G401.6 (cell line): ENCODE measurements around the gene NSUN7.
"Not testable (repeated sequence)": the region's sequence is repeated elsewhere in the genome, so short reads cannot be mapped to it uniquely, and the experiment has no call there.

Experiments used
- FAIRE-seq: peaks from 2 replicates; lab custom pipeline; 2012; peaks lifted over from hg19 to GRCh38; lab: Jason Lieb, UNC

The NSUN7 gene

GRCh38 chr4:40737879-40738278 is 11.9 kb upstream of the NSUN7 start:
- FAIRE-seq: no peak

GRCh38 chr4:40739347-40739746 is 10.4 kb upstream of the NSUN7 start:
- no peak for FAIRE-seq

GRCh38 chr4:40744218-40744617 is 5.5 kb upstream of the NSUN7 start:
- no peak for FAIRE-seq

- FAIRE-seq: no peak
These were observed 4.3 kb upstream of the NSUN7 start for GRCh38 chr4:40745285-40745984.

GRCh38 chr4:40747207-40747835 is 2.4 kb upstream of the NSUN7 start:
- no peak for FAIRE-seq

- no peak for FAIRE-seq
These were observed 905 bp downstream of the NSUN7 start for GRCh38 chr4:40750461-40751258.

- FAIRE-seq: no peak
These were observed 5.9 kb downstream of the NSUN7 start for GRCh38 chr4:40755616-40756015.

- no peak for FAIRE-seq
These were observed 13.5 kb downstream of the NSUN7 start for GRCh38 chr4:40763228-40763716.

- FAIRE-seq: no peak
These were observed 19.5 kb downstream of the NSUN7 start for GRCh38 chr4:40769266-40769665.

GRCh38 chr4:40778090-40778489 is 28.3 kb downstream of the NSUN7 start:
- no peak for FAIRE-seq

GRCh38 chr4:40782876-40783275 is 33.1 kb downstream of the NSUN7 start:
- no peak for FAIRE-seq

GRCh38 chr4:40785727-40786126 is 36.0 kb downstream of the NSUN7 start:
- FAIRE-seq: no peak

GRCh38 chr4:40788331-40788730 is 38.6 kb downstream of the NSUN7 start:
- no peak for FAIRE-seq

- FAIRE-seq: no peak
These were observed 39.3 kb downstream of the NSUN7 start for GRCh38 chr4:40789031-40789430.

- no peak for FAIRE-seq
These were observed 40.0 kb downstream of the NSUN7 start for GRCh38 chr4:40789771-40790170.

- FAIRE-seq: no peak
These were observed 50.3 kb downstream of the NSUN7 start for GRCh38 chr4:40800064-40800463.

GRCh38 chr4:40804598-40804997 is 54.8 kb downstream of the NSUN7 start:
- FAIRE-seq: no peak

- FAIRE-seq: no peak
These were observed 59.2 kb downstream of the NSUN7 start for GRCh38 chr4:40808926-40809457.

GRCh38 chr4:40811956-40812355 is 62.2 kb downstream of the NSUN7 start:
- FAIRE-seq: no peak

GRCh38 chr4:40812386-40812785 is 62.6 kb downstream of the NSUN7 start:
- FAIRE-seq: no peak

GRCh38 chr4:40812856-40813255 is 63.1 kb downstream of the NSUN7 start:
- FAIRE-seq: no peak

- FAIRE-seq: not testable (repeated sequence)
These were observed 67.4 kb downstream of the NSUN7 start for GRCh38 chr4:40817157-40817556.

- FAIRE-seq: no peak
These were observed 70.3 kb downstream of the NSUN7 start for GRCh38 chr4:40820101-40820500.
